Measurements from ENCODE around the gene SYNDIG1L. TPM values are rescaled to one million over a fixed set of nuclear protein-coding genes. Genes with fewer than 3 reads are reported as not detected.
"Not testable (repeated sequence)": the region's sequence is repeated elsewhere in the genome, so short reads cannot be mapped to it uniquely, and the experiment has no call there.

Gene SYNDIG1L
- total and polyA plus RNA-seq, 2 donors, result 0.19 TPM; not detected in 1

GRCh38 chr14:74456684-74457564 is 30.9 kb upstream of the SYNDIG1L start:
- H3K4me3 ChIP-seq (ENCODE audit: low read depth, low read length), result no peak overlapping the region
- no peaks in the 10 kb centered on the region for H3K36me3 ChIP-seq (ENCODE audit: insufficient read depth)
- no peaks in the 10 kb centered on the region for H3K4me1 ChIP-seq (ENCODE audit: insufficient read depth)
- no peak overlapping the region for H3K27ac ChIP-seq (ENCODE audit: low read depth)
- WGBS, result 67% methylated on average over 17 of the region's 17 CpGs
- no peak for DNase-seq (ENCODE audit: extremely low spot score)

- 74% methylated on average over 5 of the region's 5 CpGs for WGBS
- not testable (repeated sequence) for H3K4me1 ChIP-seq (ENCODE audit: insufficient read depth); H3K4me3 ChIP-seq (ENCODE audit: low read depth, low read length); H3K36me3 ChIP-seq (ENCODE audit: insufficient read depth); H3K27ac ChIP-seq (ENCODE audit: low read depth); DNase-seq (ENCODE audit: extremely low spot score)
Observed at GRCh38 chr14:74454397-74454796, 28.4 kb upstream of the SYNDIG1L start.

GRCh38 chr14:74444866-74445265 is 18.9 kb upstream of the SYNDIG1L start:
- Histone ChIP-seq H3K4me3 (ENCODE audit: low read depth, low read length) (no peak overlapping the region), H3K27ac (ENCODE audit: low read depth) (no peak overlapping the region), H3K36me3 (ENCODE audit: insufficient read depth) (no peaks in the 10 kb centered on the region), H3K4me1 (ENCODE audit: insufficient read depth) (no peaks in the 10 kb centered on the region)
- 12% methylated on average over 3 of the region's 3 CpGs for WGBS
- DNase-seq (ENCODE audit: extremely low spot score), result no peak

- no peaks in the 10 kb centered on the region for H3K4me1 ChIP-seq (ENCODE audit: insufficient read depth)
- no peak overlapping the region for H3K27ac ChIP-seq (ENCODE audit: low read depth)
- H3K4me3 ChIP-seq (ENCODE audit: low read depth, low read length), result no peak overlapping the region
- DNase-seq (ENCODE audit: extremely low spot score), result no peak
- H3K36me3 ChIP-seq (ENCODE audit: insufficient read depth), result no peaks in the 10 kb centered on the region
Observed at GRCh38 chr14:74442757-74443156, 16.7 kb upstream of the SYNDIG1L start.

GRCh38 chr14:74441113-74441512 is 15.1 kb upstream of the SYNDIG1L start:
- no peaks in the 10 kb centered on the region for H3K36me3 ChIP-seq (ENCODE audit: insufficient read depth)
- no peak overlapping the region for H3K27ac ChIP-seq (ENCODE audit: low read depth)
- WGBS, result 81% methylated on average over 3 of the region's 3 CpGs
- no peaks in the 10 kb centered on the region for H3K4me1 ChIP-seq (ENCODE audit: insufficient read depth)
- H3K4me3 ChIP-seq (ENCODE audit: low read depth, low read length), result no peak overlapping the region
- DNase-seq (ENCODE audit: extremely low spot score), result no peak

GRCh38 chr14:74438351-74438915 is 12.4 kb upstream of the SYNDIG1L start:
- H3K4me3 ChIP-seq (ENCODE audit: low read depth, low read length), result no peak overlapping the region
- WGBS, result 67% methylated on average over 3 of the region's 3 CpGs
- DNase-seq (ENCODE audit: extremely low spot score), result no peak

GRCh38 chr14:74437496-74438053 is 11.6 kb upstream of the SYNDIG1L start:
- Histone ChIP-seq H3K4me3 (ENCODE audit: low read depth, low read length) (no peak overlapping the region), H3K36me3 (ENCODE audit: insufficient read depth) (no peaks in the 10 kb centered on the region), H3K4me1 (ENCODE audit: insufficient read depth) (no peaks in the 10 kb centered on the region), H3K27ac (ENCODE audit: low read depth) (no peak overlapping the region)
- no peak for DNase-seq (ENCODE audit: extremely low spot score)
- 18% methylated on average over 3 of the region's 3 CpGs for WGBS

More at GRCh38 chr14:74438351-74438915, 12.4 kb upstream of the SYNDIG1L start:
- Histone ChIP-seq H3K27ac (ENCODE audit: low read depth) (no peak overlapping the region), H3K4me1 (ENCODE audit: insufficient read depth) (no peaks in the 10 kb centered on the region), H3K36me3 (ENCODE audit: insufficient read depth) (no peaks in the 10 kb centered on the region)

- Histone ChIP-seq H3K36me3 (ENCODE audit: insufficient read depth) (no peaks in the 10 kb centered on the region), H3K4me1 (ENCODE audit: insufficient read depth) (no peaks in the 10 kb centered on the region), H3K27ac (ENCODE audit: low read depth) (no peak overlapping the region), H3K4me3 (ENCODE audit: low read depth, low read length) (no peak overlapping the region)
- WGBS, result 30% methylated on average over 2 of the region's 2 CpGs
- no peak for DNase-seq (ENCODE audit: extremely low spot score)
Observed at GRCh38 chr14:74434294-74434693, 8.3 kb upstream of the SYNDIG1L start.

- DNase-seq (ENCODE audit: extremely low spot score), result no peak
- WGBS, result 81% methylated on average over 7 of the region's 7 CpGs
- Histone ChIP-seq H3K27ac (ENCODE audit: low read depth) (no peak overlapping the region), H3K4me3 (ENCODE audit: low read depth, low read length) (no peak overlapping the region), H3K36me3 (ENCODE audit: insufficient read depth) (no peaks in the 10 kb centered on the region), H3K4me1 (ENCODE audit: insufficient read depth) (peaks cover 2% of the 10 kb centered on the region)
Observed at GRCh38 chr14:74429991-74430390, 4.0 kb upstream of the SYNDIG1L start.

- peaks cover 2% of the 10 kb centered on the region for H3K4me1 ChIP-seq (ENCODE audit: insufficient read depth)
- 24% methylated on average over 4 of the region's 4 CpGs for WGBS
- H3K36me3 ChIP-seq (ENCODE audit: insufficient read depth), result no peaks in the 10 kb centered on the region
- no peak for DNase-seq (ENCODE audit: extremely low spot score)
- no peak overlapping the region for H3K4me3 ChIP-seq (ENCODE audit: low read depth, low read length)
- H3K27ac ChIP-seq (ENCODE audit: low read depth), result no peak overlapping the region
Observed at GRCh38 chr14:74429221-74429691, 3.2 kb upstream of the SYNDIG1L start.

GRCh38 chr14:74427651-74428050 is 1.6 kb upstream of the SYNDIG1L start:
- WGBS, result 79% methylated on average over 1 of the region's 1 CpG
- no peaks in the 10 kb centered on the region for H3K36me3 ChIP-seq (ENCODE audit: insufficient read depth)
- no peak overlapping the region for H3K27ac ChIP-seq (ENCODE audit: low read depth)
- H3K4me1 ChIP-seq (ENCODE audit: insufficient read depth), result peaks cover 2% of the 10 kb centered on the region
- H3K4me3 ChIP-seq (ENCODE audit: low read depth, low read length), result no peak overlapping the region
- no peak for DNase-seq (ENCODE audit: extremely low spot score)

- no peak for DNase-seq (ENCODE audit: extremely low spot score)
- Histone ChIP-seq H3K36me3 (ENCODE audit: insufficient read depth) (no peaks in the 10 kb centered on the region), H3K4me1 (ENCODE audit: insufficient read depth) (peaks cover 2% of the 10 kb centered on the region), H3K4me3 (ENCODE audit: low read depth, low read length) (no peak overlapping the region), H3K27ac (ENCODE audit: low read depth) (no peak overlapping the region)
- 3% methylated on average over 66 of the region's 66 CpGs for WGBS
Observed at GRCh38 chr14:74425525-74426201, 347 bp downstream of the SYNDIG1L start.

GRCh38 chr14:74424606-74425005 is 1.4 kb downstream of the SYNDIG1L start:
- WGBS, result 87% methylated on average over 3 of the region's 3 CpGs
- no peaks in the 10 kb centered on the region for H3K36me3 ChIP-seq (ENCODE audit: insufficient read depth)
- DNase-seq (ENCODE audit: extremely low spot score), result no peak
- no peak overlapping the region for H3K4me3 ChIP-seq (ENCODE audit: low read depth, low read length)
- H3K4me1 ChIP-seq (ENCODE audit: insufficient read depth), result peaks cover 2% of the 10 kb centered on the region
- no peak overlapping the region for H3K27ac ChIP-seq (ENCODE audit: low read depth)
